ENCODE measurements around the gene AP3D1. TPM values are rescaled to one million over a fixed set of nuclear protein-coding genes. Genes with fewer than 3 reads are reported as not detected.
A peak's percentile ranks its signal among the peaks of the same experiment; 100 is the strongest.

AP3D1 gene
- total and polyA plus RNA-seq, 5 donors = 82.7 to 145 (median 87.3) TPM

GRCh38 chr19:2180881-2181632, 29.7 kb upstream of the AP3D1 start:
- WGBS = 80% methylated on average over 22 of the region's 22 CpGs
- intact Hi-C loops (cut with DNase I) = no loop called here
- DNase-seq (no peak), ATAC-seq (no peak)
- Histone ChIP-seq H3K4me3 (ENCODE audit: low read length) (no peak overlapping the region), H3K9me3 (ENCODE audit: control insufficient read depth, low read length) (no peaks in the 10 kb centered on the region), H3K27ac (ENCODE audit: low read length) (no peak overlapping the region), H3K4me1 (ENCODE audit: control insufficient read depth, insufficient read depth, low read length) (peaks cover 5% of the 10 kb centered on the region), H3K27me3 (ENCODE audit: control insufficient read depth, insufficient read depth) (no peaks in the 10 kb centered on the region)

- Histone ChIP-seq H3K27me3 (ENCODE audit: control insufficient read depth, insufficient read depth) (no peaks in the 10 kb centered on the region), H3K27ac (ENCODE audit: low read length) (no peak overlapping the region), H3K9me3 (ENCODE audit: control insufficient read depth, low read length) (no peaks in the 10 kb centered on the region), H3K4me3 (ENCODE audit: low read length) (no peak overlapping the region), H3K4me1 (ENCODE audit: control insufficient read depth, insufficient read depth, low read length) (peaks cover 3% of the 10 kb centered on the region)
- DNase-seq (no peak), ATAC-seq (no peak)
- intact Hi-C loops (cut with DNase I) = no loop called here
- WGBS = 83% methylated on average over 19 of the region's 19 CpGs
These were observed 28.7 kb upstream of the AP3D1 start for GRCh38 chr19:2180114-2180513.

GRCh38 chr19:2179095-2179494, 27.7 kb upstream of the AP3D1 start:
- H3K4me3 ChIP-seq (ENCODE audit: low read length) = no peak overlapping the region
- intact Hi-C loops (cut with DNase I) = loop anchor here in 1 of 4 donors (10.0 kb wide), 1 partner anchor 56 kb away; the partner anchor contains the start of genes PLEKHJ1 and SF3A2
- no peak for DNase-seq
- 92% methylated on average over 17 of the region's 17 CpGs for WGBS
- no peak overlapping the region for H3K27ac ChIP-seq (ENCODE audit: low read length)
- H3K4me1 ChIP-seq (ENCODE audit: control insufficient read depth, insufficient read depth, low read length) = peaks cover 2% of the 10 kb centered on the region
- H3K27me3 ChIP-seq (ENCODE audit: control insufficient read depth, insufficient read depth) = no peaks in the 10 kb centered on the region
- no peak for ATAC-seq
- no peaks in the 10 kb centered on the region for H3K9me3 ChIP-seq (ENCODE audit: control insufficient read depth, low read length)

- DNase-seq (no peak), ATAC-seq (peak in 1 of 2 donors; percentile 18)
- no peaks in the 10 kb centered on the region for H3K9me3 ChIP-seq (ENCODE audit: control insufficient read depth, low read length)
- no peak overlapping the region for H3K27ac ChIP-seq (ENCODE audit: low read length)
- no peaks in the 10 kb centered on the region for H3K27me3 ChIP-seq (ENCODE audit: control insufficient read depth, insufficient read depth)
- H3K4me1 ChIP-seq (ENCODE audit: control insufficient read depth, insufficient read depth, low read length) = peaks cover 4% of the 10 kb centered on the region
- intact Hi-C loops (cut with DNase I) = loop anchor here in 1 of 4 donors (10.0 kb wide), 1 partner anchor 58 kb away; the partner anchor contains the start of genes PLEKHJ1 and SF3A2
- H3K4me3 ChIP-seq (ENCODE audit: low read length) = no peak overlapping the region
- 72% methylated on average over 22 of the region's 22 CpGs for WGBS
These were observed 25.1 kb upstream of the AP3D1 start for GRCh38 chr19:2176337-2176994.

GRCh38 chr19:2175742-2176141, 24.4 kb upstream of the AP3D1 start:
- WGBS = 85% methylated on average over 14 of the region's 14 CpGs
- ATAC-seq (no peak), DNase-seq (no peak)
- Histone ChIP-seq H3K27me3 (ENCODE audit: control insufficient read depth, insufficient read depth) (no peaks in the 10 kb centered on the region), H3K4me3 (ENCODE audit: low read length) (no peak overlapping the region), H3K4me1 (ENCODE audit: control insufficient read depth, insufficient read depth, low read length) (peaks cover 4% of the 10 kb centered on the region), H3K9me3 (ENCODE audit: control insufficient read depth, low read length) (no peaks in the 10 kb centered on the region), H3K27ac (ENCODE audit: low read length) (no peak overlapping the region)
- intact Hi-C loops (cut with DNase I) = loop anchor here in 1 of 4 donors (10.0 kb wide), 1 partner anchor 59 kb away; the partner anchor contains the start of genes PLEKHJ1 and SF3A2

GRCh38 chr19:2173767-2174577, 22.6 kb upstream of the AP3D1 start:
- H3K27ac ChIP-seq (ENCODE audit: low read length) = no peak overlapping the region
- intact Hi-C loops (cut with DNase I) = loop anchor here in 1 of 4 donors (10.0 kb wide), 1 partner anchor 61 kb away; the partner anchor contains the start of genes PLEKHJ1 and SF3A2
- no peaks in the 10 kb centered on the region for H3K9me3 ChIP-seq (ENCODE audit: control insufficient read depth, low read length)
- peaks cover 4% of the 10 kb centered on the region for H3K4me1 ChIP-seq (ENCODE audit: control insufficient read depth, insufficient read depth, low read length)
- 91% methylated on average over 18 of the region's 18 CpGs for WGBS
- DNase-seq (no peak), ATAC-seq (no peak)
- no peak overlapping the region for H3K4me3 ChIP-seq (ENCODE audit: low read length)
- H3K27me3 ChIP-seq (ENCODE audit: control insufficient read depth, insufficient read depth) = no peaks in the 10 kb centered on the region

GRCh38 chr19:2173388-2173766, 22.0 kb upstream of the AP3D1 start:
- DNase-seq (no peak), ATAC-seq (no peak)
- peaks cover 4% of the 10 kb centered on the region for H3K4me1 ChIP-seq (ENCODE audit: control insufficient read depth, insufficient read depth, low read length)
- no peak overlapping the region for H3K27ac ChIP-seq (ENCODE audit: low read length)
- no peaks in the 10 kb centered on the region for H3K9me3 ChIP-seq (ENCODE audit: control insufficient read depth, low read length)
- intact Hi-C loops (cut with DNase I) = loop anchor here in 1 of 4 donors (10.0 kb wide), 1 partner anchor 61 kb away; the partner anchor contains the start of genes PLEKHJ1 and SF3A2
- H3K4me3 ChIP-seq (ENCODE audit: low read length) = no peak overlapping the region
- no peaks in the 10 kb centered on the region for H3K27me3 ChIP-seq (ENCODE audit: control insufficient read depth, insufficient read depth)
- 91% methylated on average over 21 of the region's 21 CpGs for WGBS

GRCh38 chr19:2171349-2172145, 20.2 kb upstream of the AP3D1 start:
- H3K27ac ChIP-seq (ENCODE audit: low read length) = peak overlapping the region; percentile 3
- ATAC-seq = no peak
- peak; percentile 62 to 87 (median 80) for DNase-seq
- H3K4me3 ChIP-seq (ENCODE audit: low read length) = no peak overlapping the region
- no peaks in the 10 kb centered on the region for H3K27me3 ChIP-seq (ENCODE audit: control insufficient read depth, insufficient read depth)
- no peaks in the 10 kb centered on the region for H3K9me3 ChIP-seq (ENCODE audit: control insufficient read depth, low read length)
- intact Hi-C loops (cut with DNase I) = loop anchor here in 1 of 4 donors (10.0 kb wide), 1 partner anchor 63 kb away; the partner anchor contains the start of genes PLEKHJ1 and SF3A2
- peaks cover 8% of the 10 kb centered on the region for H3K4me1 ChIP-seq (ENCODE audit: control insufficient read depth, insufficient read depth, low read length)
- 33% methylated on average over 27 of the region's 27 CpGs for WGBS

GRCh38 chr19:2170987-2171348, 19.6 kb upstream of the AP3D1 start:
- Histone ChIP-seq H3K27ac (ENCODE audit: low read length) (peak overlapping the region; percentile 79), H3K4me3 (ENCODE audit: low read length) (no peak overlapping the region), H3K9me3 (ENCODE audit: control insufficient read depth, low read length) (no peaks in the 10 kb centered on the region), H3K27me3 (ENCODE audit: control insufficient read depth, insufficient read depth) (no peaks in the 10 kb centered on the region), H3K4me1 (ENCODE audit: control insufficient read depth, insufficient read depth, low read length) (peaks cover 8% of the 10 kb centered on the region)
- intact Hi-C loops (cut with DNase I) = loop anchor here in 1 of 4 donors (10.0 kb wide), 1 partner anchor 64 kb away; the partner anchor contains the start of genes PLEKHJ1 and SF3A2
- WGBS = 81% methylated on average over 5 of the region's 5 CpGs
- no peak for DNase-seq
- no peak for ATAC-seq

- WGBS = 61% methylated on average over 12 of the region's 12 CpGs
- peak overlapping the region; percentile 79 for H3K27ac ChIP-seq (ENCODE audit: low read length)
- no peak for ATAC-seq
- no peaks in the 10 kb centered on the region for H3K27me3 ChIP-seq (ENCODE audit: control insufficient read depth, insufficient read depth)
- H3K9me3 ChIP-seq (ENCODE audit: control insufficient read depth, low read length) = no peaks in the 10 kb centered on the region
- DNase-seq = no peak
- no peak overlapping the region for H3K4me3 ChIP-seq (ENCODE audit: low read length)
- intact Hi-C loops (cut with DNase I) = loop anchor here in 1 of 4 donors (10.0 kb wide), 1 partner anchor 65 kb away; the partner anchor contains the start of genes PLEKHJ1 and SF3A2
- peaks cover 7% of the 10 kb centered on the region for H3K4me1 ChIP-seq (ENCODE audit: control insufficient read depth, insufficient read depth, low read length)
These were observed 18.9 kb upstream of the AP3D1 start for GRCh38 chr19:2170219-2170618.

Data from right cardiac atrium (tissue), 5 donors.